A549 (cell line): ENCODE data around the gene FLII. TPM values are rescaled to one million over a fixed set of nuclear protein-coding genes. Genes with fewer than 3 reads are reported as not detected.
A peak's percentile ranks its signal among the peaks of the same experiment; 100 is the strongest.

Experiments used
- ATAC-seq, 2 experiments: fragments of 200-7000 bp in 1 of 2; fragments of >200 bp in 1 of 2; cut with Nextera tagmentation in 1 of 2; cut with Tn5 transposase in 1 of 2; 3 replicates each; pipeline versions ENCODE4 v1.8.0 to v1.9.1; 2018 to 2020; ENCODE audit warnings: mild to moderate bottlenecking in 1 of 2, moderate library complexity in 1 of 2
- CTCF ChIA-PET: fragments of 300-600 bp; sonication (Branson Sonifier 250); formaldehyde crosslinking; extraction: SDS; loops from one replicate; lab custom pipeline; 2021; ENCODE audit warnings: antibody characterized with exemption, inconsistent platforms; lab: Yijun Ruan, JAX
- POLR2A ChIA-PET: fragments of 350-600 bp; formaldehyde crosslinking; extraction: SDS; loops from one replicate; lab custom pipeline; 2021; ENCODE audit warnings: antibody characterized with exemption, inconsistent platforms; lab: Yijun Ruan, JAX
- DNase-seq, 2 experiments: peaks; one replicate each; pipeline versions ENCODE4 v3.0.0 to v3.0.0-alpha.2; 2011 to 2016; ENCODE audit warnings: low read depth in 1 of 2, low spot score in 1 of 2
- FAIRE-seq: peaks from 2 replicates; lab custom pipeline; 2011; peaks lifted over from hg19 to GRCh38; lab: Jason Lieb, UNC
- H3K27ac ChIP-seq, 2 experiments: fragments of >200 bp; sonication (Bioruptor Twin); formaldehyde crosslinking; 3 replicates each; pipeline ENCODE4 v1.5.1; 2016 to 2017
- H3K4me1 ChIP-seq: fragments of >200 bp; sonication (Bioruptor Twin); formaldehyde crosslinking; 3 replicates; pipeline ENCODE4 v1.6.1; 2016
- H3K4me2 ChIP-seq: fragments of >200 bp; sonication (Bioruptor Twin); formaldehyde crosslinking; 3 replicates; pipeline ENCODE4 v1.6.1; 2016
- H3K4me3 ChIP-seq: fragments of >200 bp; sonication (Bioruptor Twin); formaldehyde crosslinking; 3 replicates; pipeline ENCODE4 v1.5.1; 2016
- H3K9me3 ChIP-seq: fragments of >200 bp; sonication (Bioruptor Twin); formaldehyde crosslinking; 3 replicates; pipeline ENCODE4 v1.6.1; 2016
- CBX2 ChIP-seq: fragments of 200-600 bp; sonication (generic); IDR thresholded peaks from 2 replicates; pipeline ENCODE4 v1.6.1; 2016; ENCODE audit warnings: low read depth, mild to moderate bottlenecking, borderline replicate concordance
- EHMT2 ChIP-seq: fragments of 200-600 bp; sonication (generic); IDR thresholded peaks from 2 replicates; pipeline ENCODE4 v1.6.1; 2016; ENCODE audit warnings: antibody characterized with exemption, low read depth, mild to moderate bottlenecking, moderate library complexity
- EP300 ChIP-seq, 2 experiments: fragments of >200 bp; sonication (Bioruptor Twin); formaldehyde crosslinking; IDR thresholded peaks; 2 replicates in 1 of 2; 3 replicates in 1 of 2; pipeline ENCODE4 v1.6.1; 2016 to 2017
- ESRRA ChIP-seq: fragments of 150-350 bp; IDR thresholded peaks from 2 replicates; pipeline ENCODE4 v1.6.1; 2014; ENCODE audit warnings: mild to moderate bottlenecking, low read length, borderline replicate concordance
- FOSB ChIP-seq: fragments of 250-450 bp; sonication (Bioruptor Pico); IDR thresholded peaks from 2 replicates; pipeline ENCODE4 v1.5.0; 2020; ENCODE audit warnings: mild to moderate bottlenecking, moderate library complexity
- FOSL2 ChIP-seq, 2 experiments: fragments of 450-650 bp in 1 of 2; fragments of >200 bp in 1 of 2; sonication (Bioruptor Twin) in 1 of 2; formaldehyde crosslinking; IDR thresholded peaks; 2 replicates each; pipeline versions ENCODE4 v1.5.0 to v1.6.1; 2016 to 2020; ENCODE audit warnings: mild to moderate bottlenecking in 1 of 2, moderate library complexity in 1 of 2
- HDAC2 ChIP-seq: fragments of 200-600 bp; sonication (generic); IDR thresholded peaks from 2 replicates; pipeline ENCODE4 v1.6.1; 2016
- HEYL ChIP-seq: fragments of 250-450 bp; sonication (Bioruptor Pico); IDR thresholded peaks from 2 replicates; pipeline ENCODE4 v1.8.0; 2021; ENCODE audit warnings: mild to moderate bottlenecking, moderate library complexity
- HOXA7 ChIP-seq: fragments of 250-450 bp; sonication (Bioruptor Pico); IDR thresholded peaks from 2 replicates; pipeline ENCODE4 v1.5.0; 2020; ENCODE audit warnings: mild to moderate bottlenecking, moderate library complexity
- KDM5A ChIP-seq: fragments of 200-600 bp; sonication (generic); IDR thresholded peaks from 2 replicates; pipeline ENCODE4 v1.6.1; 2016; ENCODE audit warnings: antibody characterized with exemption, mild to moderate bottlenecking
- NR3C1 ChIP-seq: fragments of >200 bp; sonication (Bioruptor Twin); formaldehyde crosslinking; IDR thresholded peaks from 3 replicates; pipeline ENCODE4 v1.6.1; 2017
- POLR2A ChIP-seq: IDR thresholded peaks from 2 replicates; pipeline ENCODE4 v1.6.1; 2012; ENCODE audit warnings: mild to moderate bottlenecking, low read length
- RAD21 ChIP-seq, 2 experiments: fragments of >200 bp in 1 of 2; sonication (Bioruptor Twin) in 1 of 2; formaldehyde crosslinking in 1 of 2; IDR thresholded peaks in 1 of 2; conservative IDR thresholded peaks in 1 of 2; 2 replicates in 1 of 2; 3 replicates in 1 of 2; pipeline ENCODE4 v1.6.1; 2012 to 2018; ENCODE audit warnings: inconsistent platforms in 1 of 2
- RCOR1 ChIP-seq: fragments of 150-350 bp; IDR thresholded peaks from 2 replicates; pipeline ENCODE4 v1.6.1; 2014; ENCODE audit warnings: antibody characterized with exemption, low read length, low read depth
- RNF2 ChIP-seq: fragments of 200-600 bp; sonication (generic); IDR thresholded peaks from 2 replicates; pipeline ENCODE4 v1.6.1; 2016; ENCODE audit warnings: low read depth, mild to moderate bottlenecking, antibody characterized with exemption, moderate library complexity, borderline replicate concordance
- SMC3 ChIP-seq: fragments of >200 bp; sonication (Bioruptor Twin); formaldehyde crosslinking; IDR thresholded peaks from 3 replicates; pipeline ENCODE4 v1.6.1; 2018; ENCODE audit warnings: inconsistent platforms
- TP53 ChIP-seq: fragments of 250-450 bp; sonication (Bioruptor Pico); IDR thresholded peaks from 2 replicates; pipeline ENCODE4 v1.5.0; 2021; ENCODE audit warnings: mild to moderate bottlenecking, moderate library complexity
- ZC3H11A ChIP-seq: fragments of 450-650 bp; IDR thresholded peaks from 2 replicates; pipeline ENCODE4 v1.6.1; 2014; ENCODE audit warnings: antibody characterized with exemption, mild to moderate bottlenecking
- ZSCAN20 ChIP-seq: fragments of 250-450 bp; sonication (Bioruptor Pico); IDR thresholded peaks from 2 replicates; pipeline ENCODE4 v1.8.0; 2022; ENCODE audit warnings: mild to moderate bottlenecking, moderate library complexity
- WGBS: methylation state at CpG from one replicate; pipeline ENCODE4 v1.1.6; 2017; ENCODE audit errors: missing lambda C conversion rate; 5-methylcytosine and 5-hydroxymethylcytosine counted together
- polyA plus RNA-seq, 4 experiments: library from polyadenylated mRNA; depleted of rRNA in 3 of 4; stranded (reverse); fragments of >200 nt; fragmentation: RNase III in 1 of 4; extraction: RNeasy Plus Mini Kit Qiagen cat#74134 plus additional on column Dnase treatment in 1 of 4; gene quantifications; 2 replicates in 3 of 4; 3 replicates in 1 of 4; pipeline ENCODE4 v1.2.3, GENCODE V29; 2011 to 2017
- TF ChIP-seq, protein P1 (sequence below): fragments of 150-350 bp; IDR thresholded peaks from 2 replicates; pipeline ENCODE4 v1.6.1; 2014; ENCODE audit warnings: low read depth, mild to moderate bottlenecking, low read length
- TF ChIP-seq, protein P2 (sequence below): fragments of >200 bp; sonication (Bioruptor Twin); formaldehyde crosslinking; IDR thresholded peaks from 2 replicates; pipeline ENCODE4 v1.6.1; 2016
- TF ChIP-seq, protein P3 (sequence below): IDR thresholded peaks from 2 replicates; pipeline ENCODE4 v1.6.1; 2012
- TF ChIP-seq, protein P4 (sequence below): IDR thresholded peaks from 2 replicates; pipeline ENCODE4 v1.6.1; 2012; ENCODE audit warnings: low read depth, borderline replicate concordance

The FLII gene
- polyA plus RNA-seq, 2 of the 4 experiments (the other 2 are of a cell fraction), result 253 to 280 TPM

DNA sequence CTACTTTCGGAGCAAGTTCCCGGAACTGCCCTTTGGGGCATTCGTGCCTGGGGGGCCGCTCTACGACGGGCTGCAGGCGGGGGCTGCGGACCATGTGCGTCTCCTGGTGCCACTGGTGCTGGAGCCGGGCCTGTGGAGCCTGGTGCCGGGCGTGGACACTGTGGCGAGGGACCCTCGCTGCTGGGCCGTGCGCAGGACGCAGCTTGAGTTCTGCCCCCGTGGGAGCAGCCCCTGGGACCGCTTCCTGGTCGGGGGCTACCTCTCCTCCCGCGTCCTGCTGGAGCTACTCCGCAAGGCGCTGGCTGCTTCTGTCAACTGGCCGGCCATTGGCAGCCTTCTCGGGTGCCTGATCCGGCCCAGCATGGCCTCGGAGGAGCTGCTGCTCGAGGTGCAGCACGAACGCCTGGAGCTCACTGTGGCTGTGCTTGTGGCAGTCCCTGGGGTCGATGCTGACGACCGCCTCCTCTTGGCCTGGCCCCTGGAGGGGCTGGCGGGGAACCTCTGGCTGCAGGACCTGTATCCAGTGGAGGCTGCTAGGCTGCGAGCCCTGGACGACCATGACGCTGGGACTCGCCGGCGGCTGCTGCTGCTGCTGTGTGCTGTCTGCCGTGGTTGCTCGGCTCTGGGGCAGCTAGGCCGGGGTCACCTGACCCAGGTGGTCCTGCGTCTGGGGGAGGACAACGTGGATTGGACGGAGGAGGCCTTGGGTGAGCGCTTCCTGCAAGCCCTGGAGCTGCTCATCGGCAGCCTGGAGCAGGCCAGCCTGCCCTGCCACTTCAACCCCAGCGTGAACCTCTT is 5.5 kb upstream of the FLII start:
- H3K4me1 ChIP-seq, result peaks cover 17% of the 10 kb centered on the region
- DNase-seq (no peak), FAIRE-seq (no peak), ATAC-seq (no peak)
- H3K27ac ChIP-seq, result no peak overlapping the region
- H3K4me3 ChIP-seq, result no peak overlapping the region
- WGBS, result 80% methylated on average over 31 of the region's 50 CpGs
- no peak overlapping the region for H3K4me2 ChIP-seq
- CTCF ChIA-PET, result interaction anchor here (0.8 to 8.5 kb wide), 10 partner anchors 11 to 593 kb away, joined by 3 to 59 read pairs (median 3); no protein-coding TSS in a partner anchor
- TF ChIP-seq, protein P1, sequence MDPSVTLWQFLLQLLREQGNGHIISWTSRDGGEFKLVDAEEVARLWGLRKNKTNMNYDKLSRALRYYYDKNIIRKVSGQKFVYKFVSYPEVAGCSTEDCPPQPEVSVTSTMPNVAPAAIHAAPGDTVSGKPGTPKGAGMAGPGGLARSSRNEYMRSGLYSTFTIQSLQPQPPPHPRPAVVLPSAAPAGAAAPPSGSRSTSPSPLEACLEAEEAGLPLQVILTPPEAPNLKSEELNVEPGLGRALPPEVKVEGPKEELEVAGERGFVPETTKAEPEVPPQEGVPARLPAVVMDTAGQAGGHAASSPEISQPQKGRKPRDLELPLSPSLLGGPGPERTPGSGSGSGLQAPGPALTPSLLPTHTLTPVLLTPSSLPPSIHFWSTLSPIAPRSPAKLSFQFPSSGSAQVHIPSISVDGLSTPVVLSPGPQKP, result no peak
- no peaks in the 10 kb centered on the region for H3K9me3 ChIP-seq
- POLR2A ChIA-PET, result no interaction called here

DNA sequence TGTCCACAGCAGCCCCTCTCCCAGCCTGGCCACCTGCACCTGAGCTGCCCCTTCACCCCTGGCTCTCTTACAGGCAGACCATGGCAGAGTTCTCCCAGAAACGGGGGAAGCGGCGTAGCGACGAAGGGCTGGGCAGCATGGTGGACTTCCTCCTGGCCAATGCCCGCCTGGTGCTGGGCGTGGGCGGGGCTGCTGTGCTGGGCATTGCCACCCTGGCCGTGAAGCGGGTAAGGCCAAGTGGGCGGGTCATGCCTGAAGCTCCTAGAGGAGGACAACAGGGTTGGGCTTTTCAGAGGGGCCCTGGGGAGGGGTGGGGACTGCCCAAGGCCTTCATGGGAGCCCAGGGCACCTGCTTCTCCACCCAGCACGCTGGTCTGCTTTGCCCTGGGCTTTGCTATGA is 4.1 kb upstream of the FLII start:
- TF ChIP-seq TP53 (CRISPR knock-in tag), result no peak
- no peak for TF ChIP-seq ESRRA
- no peak for TF ChIP-seq HDAC2
- TF ChIP-seq NR3C1, result no peak
- TF ChIP-seq RAD21 (conservative IDR thresholded peaks at IDR 0.05 in 1 of 2, IDR thresholded peaks at IDR 0.05 in 1 of 2), result no peak
- no peak for TF ChIP-seq CBX2
- no peak for TF ChIP-seq RCOR1
- no peak for TF ChIP-seq EHMT2
- no peak for TF ChIP-seq SMC3
- TF ChIP-seq HOXA7 (CRISPR knock-in tag), result no peak
- TF ChIP-seq, protein P2, sequence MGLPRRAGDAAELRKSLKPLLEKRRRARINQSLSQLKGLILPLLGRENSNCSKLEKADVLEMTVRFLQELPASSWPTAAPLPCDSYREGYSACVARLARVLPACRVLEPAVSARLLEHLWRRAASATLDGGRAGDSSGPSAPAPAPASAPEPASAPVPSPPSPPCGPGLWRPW, result no peak
- no peak for TF ChIP-seq FOSB
- Histone ChIP-seq H3K4me1 (peaks cover 20% of the 10 kb centered on the region), H3K27ac (no peak overlapping the region), H3K4me2 (no peak overlapping the region), H3K9me3 (no peaks in the 10 kb centered on the region), H3K4me3 (no peak overlapping the region)
- CTCF ChIA-PET, result interaction anchor here (1.1 to 8.5 kb wide), 6 partner anchors 9 to 121 kb away, joined by 3 to 59 read pairs (median 6); no protein-coding TSS in a partner anchor
- ATAC-seq (no peak), FAIRE-seq (no peak), DNase-seq (no peak)
- POLR2A ChIA-PET, result no interaction called here
- WGBS, result 82% methylated on average over 12 of the region's 12 CpGs

DNA sequence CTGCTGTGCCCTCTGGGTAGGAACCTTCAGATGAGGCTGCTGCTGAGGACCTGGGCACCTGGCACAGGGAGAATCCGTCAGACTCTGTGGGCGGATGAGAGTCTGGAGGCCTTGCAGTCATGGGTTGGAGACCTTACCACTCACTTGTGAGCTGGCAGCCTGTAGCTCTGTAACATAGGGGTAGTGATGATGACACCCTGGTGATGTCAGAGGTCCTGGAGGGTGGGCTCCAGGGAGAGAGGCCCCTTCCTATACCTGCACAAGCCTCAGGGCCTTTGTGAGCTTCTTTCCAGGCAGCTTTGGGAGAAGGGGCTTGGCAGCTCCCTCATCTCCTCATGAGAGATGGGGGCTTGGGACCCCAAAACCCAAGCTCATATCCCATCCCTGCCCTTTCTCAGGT is 3.6 kb upstream of the FLII start:
- TF ChIP-seq EP300 (IDR thresholded peaks at IDR 0.05) (no peak), TP53 (CRISPR knock-in tag) (no peak), ZSCAN20 (CRISPR knock-in tag) (no peak), KDM5A (no peak), FOSB (no peak), ESRRA (no peak), HEYL (CRISPR knock-in tag) (no peak), POLR2A (no peak), FOSL2 (IDR thresholded peaks at IDR 0.05) (no peak), FOSL2 (CRISPR knock-in tag; IDR thresholded peaks at IDR 0.05) (no peak), RNF2 (no peak), ZC3H11A (no peak), RAD21 (conservative IDR thresholded peaks at IDR 0.05 in 1 of 2, IDR thresholded peaks at IDR 0.05 in 1 of 2) (no peak)
- TF ChIP-seq, protein P3, sequence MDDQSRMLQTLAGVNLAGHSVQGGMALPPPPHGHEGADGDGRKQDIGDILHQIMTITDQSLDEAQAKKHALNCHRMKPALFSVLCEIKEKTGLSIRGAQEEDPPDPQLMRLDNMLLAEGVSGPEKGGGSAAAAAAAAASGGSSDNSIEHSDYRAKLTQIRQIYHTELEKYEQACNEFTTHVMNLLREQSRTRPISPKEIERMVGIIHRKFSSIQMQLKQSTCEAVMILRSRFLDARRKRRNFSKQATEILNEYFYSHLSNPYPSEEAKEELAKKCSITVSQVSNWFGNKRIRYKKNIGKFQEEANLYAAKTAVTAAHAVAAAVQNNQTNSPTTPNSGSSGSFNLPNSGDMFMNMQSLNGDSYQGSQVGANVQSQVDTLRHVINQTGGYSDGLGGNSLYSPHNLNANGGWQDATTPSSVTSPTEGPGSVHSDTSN, result no peak
- TF ChIP-seq, protein P4, sequence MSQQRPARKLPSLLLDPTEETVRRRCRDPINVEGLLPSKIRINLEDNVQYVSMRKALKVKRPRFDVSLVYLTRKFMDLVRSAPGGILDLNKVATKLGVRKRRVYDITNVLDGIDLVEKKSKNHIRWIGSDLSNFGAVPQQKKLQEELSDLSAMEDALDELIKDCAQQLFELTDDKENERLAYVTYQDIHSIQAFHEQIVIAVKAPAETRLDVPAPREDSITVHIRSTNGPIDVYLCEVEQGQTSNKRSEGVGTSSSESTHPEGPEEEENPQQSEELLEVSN, result no peak
- FAIRE-seq (no peak), ATAC-seq (no peak), DNase-seq (no peak)
- Histone ChIP-seq H3K4me1 (peaks cover 25% of the 10 kb centered on the region), H3K4me3 (no peak overlapping the region), H3K4me2 (peak overlapping the region; percentile 94; the same call in 2 of the 3 replicates), H3K9me3 (no peaks in the 10 kb centered on the region), H3K27ac (no peak overlapping the region)
- POLR2A ChIA-PET, result no interaction called here
- CTCF ChIA-PET, result interaction anchor here (1.1 to 8.5 kb wide), 6 partner anchors 10 to 120 kb away, joined by 3 to 59 read pairs (median 6); no protein-coding TSS in a partner anchor
- WGBS, result 91% methylated on average over 2 of the region's 2 CpGs
